ENCODE results near the gene ZSWIM3. TPM values are rescaled to one million over a fixed set of nuclear protein-coding genes. Genes with fewer than 3 reads are reported as not detected.
A peak's percentile ranks its signal among the peaks of the same experiment; 100 is the strongest.

ZSWIM3 gene
- total and polyA plus RNA-seq, 3 donors from 2014 or later = 8.0 to 12.8 (median 9.3) TPM

- WGBS, 2 donors = 90 to 96% methylated on average over 6 to 17 of the region's 17 CpGs
- no peak overlapping the region for H3K4me3 ChIP-seq
- no peak for DNase-seq
- no peaks in the 10 kb centered on the region for H3K36me3 ChIP-seq (ENCODE audit: low read depth, missing control alignments)
- no peak overlapping the region for H3K27ac ChIP-seq
- H3K9me3 ChIP-seq = no peaks in the 10 kb centered on the region
- no peaks in the 10 kb centered on the region for H3K27me3 ChIP-seq
- intact Hi-C loops (cut with DNase I; ENCODE audit: low total_unique reads) = no loop called here
- peaks cover 6% of the 10 kb centered on the region for H3K4me1 ChIP-seq
- no peak for TF ChIP-seq POLR2A (IDR thresholded peaks at IDR 0.05)
- TF ChIP-seq, protein P1, sequence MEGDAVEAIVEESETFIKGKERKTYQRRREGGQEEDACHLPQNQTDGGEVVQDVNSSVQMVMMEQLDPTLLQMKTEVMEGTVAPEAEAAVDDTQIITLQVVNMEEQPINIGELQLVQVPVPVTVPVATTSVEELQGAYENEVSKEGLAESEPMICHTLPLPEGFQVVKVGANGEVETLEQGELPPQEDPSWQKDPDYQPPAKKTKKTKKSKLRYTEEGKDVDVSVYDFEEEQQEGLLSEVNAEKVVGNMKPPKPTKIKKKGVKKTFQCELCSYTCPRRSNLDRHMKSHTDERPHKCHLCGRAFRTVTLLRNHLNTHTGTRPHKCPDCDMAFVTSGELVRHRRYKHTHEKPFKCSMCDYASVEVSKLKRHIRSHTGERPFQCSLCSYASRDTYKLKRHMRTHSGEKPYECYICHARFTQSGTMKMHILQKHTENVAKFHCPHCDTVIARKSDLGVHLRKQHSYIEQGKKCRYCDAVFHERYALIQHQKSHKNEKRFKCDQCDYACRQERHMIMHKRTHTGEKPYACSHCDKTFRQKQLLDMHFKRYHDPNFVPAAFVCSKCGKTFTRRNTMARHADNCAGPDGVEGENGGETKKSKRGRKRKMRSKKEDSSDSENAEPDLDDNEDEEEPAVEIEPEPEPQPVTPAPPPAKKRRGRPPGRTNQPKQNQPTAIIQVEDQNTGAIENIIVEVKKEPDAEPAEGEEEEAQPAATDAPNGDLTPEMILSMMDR (IDR thresholded peaks at IDR 0.05) = no peak
Observed at GRCh38 chr20:45907219-45907948, 50.0 kb downstream of the ZSWIM3 start.

DNA sequence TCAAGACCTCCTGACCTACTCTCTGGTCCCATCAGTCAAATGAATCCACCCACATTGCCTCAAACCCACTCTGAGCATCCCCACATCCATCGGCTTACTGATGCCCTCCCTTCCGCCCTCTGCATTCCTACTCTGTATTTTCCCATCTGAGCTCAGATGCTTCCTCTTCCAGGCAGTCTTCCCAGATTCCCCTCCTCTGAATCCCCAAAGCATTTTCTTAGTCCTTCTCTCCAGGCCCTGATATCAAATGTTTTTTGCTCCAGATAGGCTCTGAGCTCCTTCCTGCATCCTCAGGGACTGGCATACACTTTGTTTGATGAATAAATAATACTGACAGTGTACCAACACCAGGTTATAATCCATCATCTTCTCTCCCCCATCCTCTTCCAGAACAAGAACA, 50.7 kb downstream of the ZSWIM3 start:
- Histone ChIP-seq H3K4me3 (no peak overlapping the region), H3K9me3 (no peaks in the 10 kb centered on the region), H3K27ac (no peak overlapping the region), H3K36me3 (ENCODE audit: low read depth, missing control alignments) (no peaks in the 10 kb centered on the region), H3K4me1 (peaks cover 10% of the 10 kb centered on the region), H3K27me3 (no peaks in the 10 kb centered on the region)
- 90 to 91% methylated on average over 2 of the region's 2 CpGs for WGBS, 2 donors
- DNase-seq = no peak
- intact Hi-C loops (cut with DNase I; ENCODE audit: low total_unique reads) = no loop called here
- TF ChIP-seq, protein P1 (IDR thresholded peaks at IDR 0.05) = no peak
- no peak for TF ChIP-seq POLR2A (IDR thresholded peaks at IDR 0.05)

- intact Hi-C loops (cut with DNase I; ENCODE audit: low total_unique reads) = no loop called here
- TF ChIP-seq, protein P1 (IDR thresholded peaks at IDR 0.05) = no peak
- TF ChIP-seq POLR2A (IDR thresholded peaks at IDR 0.05) = no peak
- Histone ChIP-seq H3K4me1 (peaks cover 10% of the 10 kb centered on the region), H3K27ac (no peak overlapping the region), H3K9me3 (no peaks in the 10 kb centered on the region), H3K36me3 (ENCODE audit: low read depth, missing control alignments) (no peaks in the 10 kb centered on the region), H3K4me3 (no peak overlapping the region), H3K27me3 (no peaks in the 10 kb centered on the region)
- DNase-seq = no peak
- WGBS, 2 donors = 72 to 88% methylated on average over 4 to 12 of the region's 12 CpGs
Observed at GRCh38 chr20:45909336-45909808, 52.0 kb downstream of the ZSWIM3 start.

- DNase-seq = no peak
- Histone ChIP-seq H3K4me3 (peak overlapping the region; percentile 31 to 67), H3K4me1 (peaks cover 10% of the 10 kb centered on the region), H3K36me3 (ENCODE audit: low read depth, missing control alignments) (no peaks in the 10 kb centered on the region), H3K9me3 (no peaks in the 10 kb centered on the region), H3K27ac (peak overlapping the region in 1 of 2 donors; percentile 24), H3K27me3 (no peaks in the 10 kb centered on the region)
- TF ChIP-seq, protein P1 (IDR thresholded peaks at IDR 0.05) = no peak
- TF ChIP-seq POLR2A (IDR thresholded peaks at IDR 0.05) = no peak
- intact Hi-C loops (cut with DNase I; ENCODE audit: low total_unique reads) = no loop called here
- 63 to 69% methylated on average over 21 to 22 of the region's 22 CpGs for WGBS, 2 donors
Observed at GRCh38 chr20:45909817-45910669, 52.6 kb downstream of the ZSWIM3 start.

Data from testis (tissue), 3 donors.